ENCODE data around the gene PGM2.
"Not testable (repeated sequence)": the region's sequence is repeated elsewhere in the genome, so short reads cannot be mapped to it uniquely, and the experiment has no call there.

PGM2 gene

GRCh38 chr4:37826295-37827029 lies at the start of gene PGM2:
Gene PGM2, plus strand, starts transcription at chr4:37826686. Its CDS starts 47 bp downstream, at chr4:37826733.
- peak; percentile 80 for DNase-seq

GRCh38 chr4:37779896-37780295 lies 46.6 kb upstream of the PGM2 start:
- no peak for DNase-seq

- DNase-seq: no peak
Measured at GRCh38 chr4:37780444-37781130, 45.9 kb upstream of the PGM2 start.

GRCh38 chr4:37781131-37781455 lies 45.4 kb upstream of the PGM2 start:
- DNase-seq: no peak

GRCh38 chr4:37786267-37786666 lies 40.2 kb upstream of the PGM2 start:
- not testable (repeated sequence) for DNase-seq

- DNase-seq: not testable (repeated sequence)
Measured at GRCh38 chr4:37787883-37788460, 38.5 kb upstream of the PGM2 start.

GRCh38 chr4:37788819-37789218 lies 37.7 kb upstream of the PGM2 start:
- DNase-seq: no peak

- DNase-seq: no peak
Measured at GRCh38 chr4:37792241-37792640, 34.2 kb upstream of the PGM2 start.

GRCh38 chr4:37793562-37793961 lies 32.9 kb upstream of the PGM2 start:
- no peak for DNase-seq

GRCh38 chr4:37794056-37794455 lies 32.4 kb upstream of the PGM2 start:
- DNase-seq: no peak

- no peak for DNase-seq
Measured at GRCh38 chr4:37795581-37796195, 30.8 kb upstream of the PGM2 start.

- no peak for DNase-seq
Measured at GRCh38 chr4:37797374-37797773, 29.1 kb upstream of the PGM2 start.

- no peak for DNase-seq
Measured at GRCh38 chr4:37797923-37798322, 28.6 kb upstream of the PGM2 start.

GRCh38 chr4:37798616-37799015 lies 27.9 kb upstream of the PGM2 start:
- no peak for DNase-seq

GRCh38 chr4:37799941-37800554 lies 26.4 kb upstream of the PGM2 start:
- DNase-seq: no peak

- peak; percentile 52 for DNase-seq
Measured at GRCh38 chr4:37802068-37802666, 24.3 kb upstream of the PGM2 start.

GRCh38 chr4:37803348-37803973 lies 23.0 kb upstream of the PGM2 start:
- DNase-seq: no peak

- DNase-seq: no peak
Measured at GRCh38 chr4:37805091-37805490, 21.4 kb upstream of the PGM2 start.

GRCh38 chr4:37812713-37813112 lies 13.8 kb upstream of the PGM2 start:
- DNase-seq: no peak

- DNase-seq: no peak
Measured at GRCh38 chr4:37815591-37815990, 10.9 kb upstream of the PGM2 start.

GRCh38 chr4:37816006-37816405 lies 10.5 kb upstream of the PGM2 start:
- no peak for DNase-seq

GRCh38 chr4:37816719-37817118 lies 9.8 kb upstream of the PGM2 start:
- no peak for DNase-seq

- DNase-seq: no peak
Measured at GRCh38 chr4:37818752-37819151, 7.7 kb upstream of the PGM2 start.
